GM20000 (cell line): Measurements from ENCODE around the gene IL1A.

Experiments used
- DNase-seq: peaks from one replicate; pipeline ENCODE4 v3.0.0; 2012; ENCODE audit warnings: low spot score
- TF ChIP-seq, protein P1 (sequence below): IDR thresholded peaks from 2 replicates; pipeline ENCODE4 v1.5.1; 2012; ENCODE audit warnings: mild to moderate bottlenecking, control low read depth; ENCODE audit errors: extremely low read depth, missing control alignments

Gene IL1A

DNA sequence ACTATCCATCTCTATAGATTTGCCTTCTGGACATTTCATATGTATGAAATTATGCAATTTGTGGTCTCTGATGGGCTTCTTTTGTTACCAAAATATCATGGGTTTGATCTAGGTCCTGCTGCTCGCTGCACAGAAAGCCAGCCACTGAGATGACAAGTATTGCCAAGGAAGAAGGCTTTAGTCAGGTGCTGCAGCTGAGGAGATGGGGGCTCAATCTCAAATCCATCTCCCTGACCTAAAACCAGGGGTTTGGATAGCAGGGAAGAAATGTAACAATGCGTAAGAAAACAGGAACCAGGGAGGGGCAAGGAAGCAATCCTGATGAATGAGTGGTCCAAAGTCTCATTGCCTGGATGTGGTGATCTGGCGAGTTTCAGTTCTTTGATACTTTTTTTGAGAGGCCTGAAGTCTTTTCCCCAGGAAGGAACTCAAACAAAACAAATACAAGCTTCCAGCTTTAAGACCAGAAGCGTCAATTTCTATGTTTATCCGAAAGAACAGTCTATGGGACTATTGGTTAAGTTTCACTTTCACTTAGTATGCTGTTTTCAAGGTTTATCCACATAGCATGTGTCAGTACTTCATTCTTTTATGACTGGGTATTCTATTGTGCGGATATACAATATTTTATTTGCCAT lies 16.5 kb downstream of the IL1A start:
- DNase-seq = no peak

DNA sequence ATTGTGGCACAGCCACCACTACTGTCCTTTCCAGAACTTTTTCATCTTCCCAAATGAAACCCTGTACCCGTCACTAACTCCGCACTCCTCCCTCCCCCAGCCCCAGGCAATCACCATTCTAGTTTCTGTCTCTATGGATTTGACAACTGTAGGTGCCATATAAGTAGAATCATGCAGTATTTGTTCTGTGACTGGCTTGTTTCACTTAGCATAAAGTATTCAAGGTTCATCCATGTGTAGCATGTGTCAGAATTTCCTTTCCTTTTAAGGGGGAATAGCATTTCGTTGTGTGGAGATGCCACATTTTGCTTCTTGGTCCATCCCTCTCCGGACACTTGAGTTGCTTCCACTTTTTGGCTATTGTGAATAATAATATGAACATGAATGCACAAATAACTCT lies 19.0 kb downstream of the IL1A start:
- TF ChIP-seq, protein P1, sequence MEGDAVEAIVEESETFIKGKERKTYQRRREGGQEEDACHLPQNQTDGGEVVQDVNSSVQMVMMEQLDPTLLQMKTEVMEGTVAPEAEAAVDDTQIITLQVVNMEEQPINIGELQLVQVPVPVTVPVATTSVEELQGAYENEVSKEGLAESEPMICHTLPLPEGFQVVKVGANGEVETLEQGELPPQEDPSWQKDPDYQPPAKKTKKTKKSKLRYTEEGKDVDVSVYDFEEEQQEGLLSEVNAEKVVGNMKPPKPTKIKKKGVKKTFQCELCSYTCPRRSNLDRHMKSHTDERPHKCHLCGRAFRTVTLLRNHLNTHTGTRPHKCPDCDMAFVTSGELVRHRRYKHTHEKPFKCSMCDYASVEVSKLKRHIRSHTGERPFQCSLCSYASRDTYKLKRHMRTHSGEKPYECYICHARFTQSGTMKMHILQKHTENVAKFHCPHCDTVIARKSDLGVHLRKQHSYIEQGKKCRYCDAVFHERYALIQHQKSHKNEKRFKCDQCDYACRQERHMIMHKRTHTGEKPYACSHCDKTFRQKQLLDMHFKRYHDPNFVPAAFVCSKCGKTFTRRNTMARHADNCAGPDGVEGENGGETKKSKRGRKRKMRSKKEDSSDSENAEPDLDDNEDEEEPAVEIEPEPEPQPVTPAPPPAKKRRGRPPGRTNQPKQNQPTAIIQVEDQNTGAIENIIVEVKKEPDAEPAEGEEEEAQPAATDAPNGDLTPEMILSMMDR = no peak
- DNase-seq = no peak

More for the DNA sequence above, 16.5 kb downstream of the IL1A start:
- TF ChIP-seq, protein P1 = no peak

DNA sequence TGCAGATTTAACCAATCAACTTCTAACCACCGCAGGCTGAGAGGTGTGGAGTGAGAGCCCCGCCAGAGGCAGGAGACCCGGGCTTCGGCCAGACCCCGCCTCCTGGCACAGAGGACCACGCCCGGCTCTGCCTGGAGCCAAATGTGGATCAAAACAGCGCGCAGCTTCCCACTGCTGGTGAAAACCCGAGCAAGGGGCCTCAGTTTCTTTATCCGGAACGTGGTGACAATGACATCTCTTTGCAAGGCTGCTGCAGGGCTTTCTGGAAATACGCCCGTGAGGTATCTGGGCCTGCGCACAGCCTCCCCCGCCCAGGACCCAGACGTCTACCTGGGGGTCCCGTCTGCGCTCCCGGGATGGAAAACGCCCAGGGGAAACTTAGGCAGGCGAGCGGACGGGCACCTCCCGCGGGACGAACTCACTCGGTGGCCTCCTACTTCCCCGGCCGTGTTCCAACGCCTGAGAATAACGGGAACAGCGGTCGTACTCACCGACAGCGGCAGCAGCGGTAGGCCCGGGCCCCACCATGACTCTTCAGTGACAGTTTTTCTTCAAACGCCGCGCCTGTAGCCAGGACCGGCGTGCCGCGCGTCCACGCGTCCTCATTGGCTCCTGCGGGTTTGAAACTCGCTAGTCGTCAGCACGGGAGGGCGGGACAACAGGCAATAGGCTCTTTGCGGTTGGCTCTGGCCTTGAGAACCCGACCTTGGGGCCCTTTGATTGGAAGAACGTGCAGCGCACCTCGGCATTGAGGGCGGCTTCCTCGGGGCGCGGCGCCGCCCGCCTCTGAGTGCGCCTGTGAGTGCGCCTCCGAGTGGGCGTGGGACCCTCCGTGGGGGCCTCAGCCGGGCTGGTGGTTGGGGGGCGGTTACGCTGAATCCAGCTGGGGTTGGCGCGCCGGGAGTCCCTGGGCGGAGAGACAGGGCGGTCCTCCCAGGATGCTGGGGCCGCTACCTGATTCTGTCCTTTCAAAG lies 19.9 kb downstream of the IL1A start, which contains the start of gene CKAP2L:
Gene CKAP2L (minus strand): TSS at position 539 of the 974 bp plus-strand sequence. CDS start 11 bp downstream, at position 528.
- DNase-seq = peak; percentile 96
- TF ChIP-seq, protein P1 = no peak

DNA sequence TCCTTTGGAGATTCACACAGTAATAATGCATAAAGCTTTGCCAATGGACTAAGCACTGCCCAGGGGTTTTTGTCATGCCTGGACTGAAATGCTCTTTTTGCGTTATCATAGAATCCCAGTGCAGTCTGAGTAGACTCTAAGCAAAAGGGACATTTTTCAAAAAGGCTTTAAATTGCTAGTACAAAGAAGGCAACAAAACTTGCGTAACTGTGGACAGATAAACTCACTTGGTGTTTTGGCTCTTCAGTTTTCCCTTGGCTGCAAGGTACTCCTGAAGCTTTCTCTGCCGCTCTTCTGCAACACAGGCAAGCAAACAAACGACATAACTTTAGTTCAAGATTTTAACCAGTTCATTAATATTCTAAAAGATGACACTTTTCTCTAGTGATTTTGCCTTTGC lies 22.0 kb downstream of the IL1A start:
- DNase-seq = no peak
- TF ChIP-seq, protein P1 = no peak

DNA sequence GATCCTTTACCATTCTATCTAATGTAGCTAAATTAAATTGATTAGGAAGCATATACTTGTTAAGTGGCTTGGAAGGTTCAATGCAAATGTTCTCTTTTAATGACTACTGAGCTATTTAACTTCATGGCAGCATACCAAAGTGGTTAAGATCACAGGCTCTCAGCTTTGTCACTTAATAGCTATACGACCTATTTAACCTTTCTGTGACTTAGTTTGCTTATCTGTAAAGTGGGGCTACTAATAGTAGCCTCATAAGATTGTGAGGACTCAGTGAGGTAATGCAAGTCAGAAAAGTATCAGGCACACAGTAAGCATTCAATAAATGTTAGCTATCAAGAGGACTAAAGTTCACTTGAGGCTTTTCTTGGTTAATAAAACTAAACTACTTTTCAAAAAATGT lies 24.1 kb downstream of the IL1A start:
- TF ChIP-seq, protein P1 = no peak
- DNase-seq = no peak

DNA sequence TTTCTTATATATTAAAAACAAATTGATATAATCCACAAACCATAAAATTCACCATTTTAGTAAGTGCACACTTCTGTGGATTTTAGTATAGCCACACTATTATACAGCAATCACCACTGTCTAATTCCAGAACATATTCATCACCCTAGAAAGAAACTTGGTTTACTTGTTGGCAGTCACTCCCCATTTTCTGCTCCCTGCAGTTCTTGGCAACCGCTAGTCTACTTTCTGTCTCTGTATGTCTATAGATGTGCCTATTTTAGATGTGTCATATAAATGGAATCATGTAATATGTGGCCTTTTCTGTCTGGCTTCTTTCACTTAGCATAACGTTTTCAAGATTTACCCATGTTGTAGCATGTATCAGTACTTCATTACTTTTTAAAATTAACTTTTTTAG lies 25.6 kb downstream of the IL1A start:
- TF ChIP-seq, protein P1 = no peak
- no peak for DNase-seq

DNA sequence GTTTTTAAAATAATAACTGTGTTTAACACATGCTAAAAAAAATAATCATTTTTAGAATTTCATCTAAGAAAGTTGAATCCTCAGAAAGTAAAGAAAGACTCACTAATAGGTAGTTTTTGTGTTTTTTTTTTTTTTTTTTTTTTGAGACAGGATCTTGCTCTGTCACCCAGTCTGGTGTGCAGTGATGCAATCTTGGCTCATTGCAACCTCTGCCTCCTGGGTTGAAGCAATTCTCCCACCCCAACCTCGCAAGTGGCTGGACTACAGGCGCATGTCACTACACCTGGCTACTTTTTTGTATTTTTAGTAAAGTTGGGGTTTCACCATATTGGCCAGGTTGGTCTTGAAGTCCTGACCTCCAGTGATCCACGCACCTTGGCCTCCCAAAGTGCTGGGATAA lies 27.0 kb downstream of the IL1A start:
- TF ChIP-seq, protein P1 = no peak
- no peak for DNase-seq
